GM08714 (cell line): ENCODE data around the gene DGCR2.

Experiments used
- H3K4me3 ChIP-seq: fragments of 200-500 bp; sonication (Bioruptor generic); 2 replicates; pipeline ENCODE4 v1.5.1; 2014; ENCODE audit warnings: mild to moderate bottlenecking, low read length, inconsistent platforms
- ZNF274 ChIP-seq: IDR thresholded peaks from 2 replicates; pipeline ENCODE4 v1.6.1; 2012; ENCODE audit warnings: mild to moderate bottlenecking, low read depth, low read length

Gene DGCR2

GRCh38 chr22:19050117-19050516 is 72.1 kb downstream of the DGCR2 start:
- H3K4me3 ChIP-seq, result no peak overlapping the region
- TF ChIP-seq ZNF274, result no peak

GRCh38 chr22:19048531-19048930 is 73.7 kb downstream of the DGCR2 start:
- no peak overlapping the region for H3K4me3 ChIP-seq
- no peak for TF ChIP-seq ZNF274

- no peak for TF ChIP-seq ZNF274
- no peak overlapping the region for H3K4me3 ChIP-seq
These were observed 74.2 kb downstream of the DGCR2 start for GRCh38 chr22:19047993-19048392.

GRCh38 chr22:19046719-19047609 is 75.2 kb downstream of the DGCR2 start:
- no peak for TF ChIP-seq ZNF274

GRCh38 chr22:19046287-19046686 is 75.9 kb downstream of the DGCR2 start:
- TF ChIP-seq ZNF274, result no peak
- no peak overlapping the region for H3K4me3 ChIP-seq

More at GRCh38 chr22:19046719-19047609, 75.2 kb downstream of the DGCR2 start:
- H3K4me3 ChIP-seq, result no peak overlapping the region

- no peak overlapping the region for H3K4me3 ChIP-seq
- TF ChIP-seq ZNF274, result no peak
These were observed 77.1 kb downstream of the DGCR2 start for GRCh38 chr22:19045094-19045493.

GRCh38 chr22:19044381-19044780 is 77.8 kb downstream of the DGCR2 start:
- no peak for TF ChIP-seq ZNF274
- no peak overlapping the region for H3K4me3 ChIP-seq

GRCh38 chr22:19043121-19044085 is 78.8 kb downstream of the DGCR2 start:
- H3K4me3 ChIP-seq, result no peak overlapping the region
- no peak for TF ChIP-seq ZNF274

- TF ChIP-seq ZNF274, result no peak
These were observed 79.7 kb downstream of the DGCR2 start for GRCh38 chr22:19042285-19043120.

GRCh38 chr22:19041704-19042074 is 80.5 kb downstream of the DGCR2 start:
- TF ChIP-seq ZNF274, result no peak
- H3K4me3 ChIP-seq, result no peak overlapping the region

More at GRCh38 chr22:19042285-19043120, 79.7 kb downstream of the DGCR2 start:
- H3K4me3 ChIP-seq, result no peak overlapping the region

GRCh38 chr22:19040888-19041703 is 81.1 kb downstream of the DGCR2 start:
- no peak for TF ChIP-seq ZNF274

GRCh38 chr22:19040391-19040861 is 81.8 kb downstream of the DGCR2 start:
- TF ChIP-seq ZNF274, result no peak
- H3K4me3 ChIP-seq, result no peak overlapping the region

More at GRCh38 chr22:19040888-19041703, 81.1 kb downstream of the DGCR2 start:
- no peak overlapping the region for H3K4me3 ChIP-seq

GRCh38 chr22:19039796-19040280 is 82.4 kb downstream of the DGCR2 start:
- no peak for TF ChIP-seq ZNF274
- H3K4me3 ChIP-seq, result no peak overlapping the region

GRCh38 chr22:19039448-19039780 is 82.8 kb downstream of the DGCR2 start:
- no peak for TF ChIP-seq ZNF274
- H3K4me3 ChIP-seq, result no peak overlapping the region
